Breast epithelium (tissue), 4 donors: ENCODE results near the gene ULK4. TPM values are rescaled to one million over a fixed set of nuclear protein-coding genes. Genes with fewer than 3 reads are reported as not detected.

Experiments used
- DNase-seq, 2 donors: peaks; one replicate each; pipeline ENCODE4 v3.0.0-alpha.2; 2019; ENCODE audit warnings: low spot score in 2 of 2
- H3K27ac ChIP-seq, 2 donors: fragments of 200-600 bp; sonication (generic) in 1 of 2; one replicate each; pipeline ENCODE4 v1.5.1; 2016 to 2019; ENCODE audit warnings: mild to moderate bottlenecking in 1 of 2
- H3K27me3 ChIP-seq, 2 donors: fragments of 200-600 bp; sonication (generic) in 1 of 2; one replicate each; pipeline versions ENCODE4 v1.5.1 to v1.6.0; 2017 to 2019; ENCODE audit warnings: control low read depth in 1 of 2, mild to moderate bottlenecking in 1 of 2
- H3K36me3 ChIP-seq: fragments of 200-600 bp; one replicate; pipeline ENCODE4 v1.5.1; 2019
- H3K4me1 ChIP-seq, 2 donors: fragments of 200-600 bp; sonication (generic); one replicate each; pipeline ENCODE4 v1.5.1; 2016 to 2019; ENCODE audit warnings: control low read depth in 1 of 2
- H3K4me3 ChIP-seq, 3 donors: fragments of 200-600 bp; sonication (generic); 1 replicate in 2 of 3; 2 replicates in 1 of 3; pipeline ENCODE4 v1.5.1; 2016 to 2019; ENCODE audit warnings: mild to moderate bottlenecking in 3 of 3, moderate library complexity in 2 of 3
- H3K9me3 ChIP-seq, 2 donors: fragments of 200-600 bp; sonication (generic) in 1 of 2; one replicate each; pipeline ENCODE4 v1.5.1; 2016 to 2019; ENCODE audit warnings: control low read depth in 1 of 2
- CTCF ChIP-seq, 3 donors: fragments of 450-650 bp; IDR thresholded peaks; one replicate each; pipeline ENCODE4 v1.5.1; 2016 to 2017; ENCODE audit warnings: antibody characterized with exemption in 3 of 3, mild to moderate bottlenecking in 3 of 3, moderate library complexity in 3 of 3
- POLR2A ChIP-seq: fragments of 450-650 bp; IDR thresholded peaks from one replicate; pipeline ENCODE4 v1.6.1; 2016; ENCODE audit warnings: antibody characterized with exemption, mild to moderate bottlenecking, moderate library complexity
- POLR2AphosphoS5 ChIP-seq, 3 donors: sonication (generic); formaldehyde crosslinking; IDR thresholded peaks; one replicate each; pipeline ENCODE4 v1.6.1; 2017; ENCODE audit warnings: antibody characterized with exemption in 3 of 3
- intact Hi-C: fragments of 100-400 bp; cut with DNase I; formaldehyde crosslinking; loops from one replicate; pipeline ENCODE4 v1.15.1; 2023; ENCODE audit warnings: low total_unique reads
- total RNA-seq, 3 donors: library from RNA; depleted of rRNA; stranded (reverse); fragments of >200 nt; gene quantifications; one replicate each; pipeline ENCODE4 v1.1.0, GENCODE V29; 2016

ULK4 gene
- total RNA-seq, 3 donors from 2014 or later, result 23.0 to 52.8 (median 31.8) TPM

GRCh38 chr3:41369838-41370237, 592.1 kb downstream of the ULK4 start:
- Histone ChIP-seq H3K36me3 (no peaks in the 10 kb centered on the region), H3K27ac (no peak overlapping the region), H3K27me3 (no peaks in the 10 kb centered on the region), H3K9me3 (peaks cover 0 to 13% of the 10 kb centered on the region in 2 donors), H3K4me3 (no peak overlapping the region), H3K4me1 (no peaks in the 10 kb centered on the region)
- DNase-seq, result no peak
- intact Hi-C loops, result no loop called here
- TF ChIP-seq POLR2AphosphoS5 (IDR thresholded peaks at IDR 0.05), result no peak
- TF ChIP-seq CTCF (IDR thresholded peaks at IDR 0.05), result no peak
- TF ChIP-seq POLR2A, result no peak

- Histone ChIP-seq H3K36me3 (no peaks in the 10 kb centered on the region), H3K27me3 (no peaks in the 10 kb centered on the region), H3K9me3 (no peaks in the 10 kb centered on the region), H3K27ac (no peak overlapping the region), H3K4me1 (no peaks in the 10 kb centered on the region), H3K4me3 (no peak overlapping the region)
- no peak for DNase-seq
- TF ChIP-seq CTCF (IDR thresholded peaks at IDR 0.05) (no peak), POLR2A (no peak), POLR2AphosphoS5 (IDR thresholded peaks at IDR 0.05) (no peak)
- intact Hi-C loops, result no loop called here
These were observed 595.9 kb downstream of the ULK4 start for GRCh38 chr3:41365973-41366372.

- Histone ChIP-seq H3K4me3 (no peak overlapping the region), H3K27ac (no peak overlapping the region), H3K36me3 (no peaks in the 10 kb centered on the region), H3K4me1 (no peaks in the 10 kb centered on the region), H3K27me3 (no peaks in the 10 kb centered on the region), H3K9me3 (no peaks in the 10 kb centered on the region)
- DNase-seq, result no peak
- intact Hi-C loops, result no loop called here
- TF ChIP-seq POLR2A (no peak), CTCF (IDR thresholded peaks at IDR 0.05) (no peak), POLR2AphosphoS5 (IDR thresholded peaks at IDR 0.05) (no peak)
These were observed 597.2 kb downstream of the ULK4 start for GRCh38 chr3:41364736-41365135.

- no peak overlapping the region for H3K27ac ChIP-seq
- intact Hi-C loops, result no loop called here
- DNase-seq, result no peak
- no peak for TF ChIP-seq POLR2A
- TF ChIP-seq POLR2AphosphoS5 (IDR thresholded peaks at IDR 0.05), result no peak
- TF ChIP-seq CTCF (IDR thresholded peaks at IDR 0.05), result no peak
- no peaks in the 10 kb centered on the region for H3K27me3 ChIP-seq
- H3K4me3 ChIP-seq, result no peak overlapping the region
- H3K4me1 ChIP-seq, result no peaks in the 10 kb centered on the region
- H3K36me3 ChIP-seq, result no peaks in the 10 kb centered on the region
- no peaks in the 10 kb centered on the region for H3K9me3 ChIP-seq
These were observed 597.9 kb downstream of the ULK4 start for GRCh38 chr3:41363830-41364523.

GRCh38 chr3:41362638-41363559, 599.0 kb downstream of the ULK4 start:
- Histone ChIP-seq H3K36me3 (no peaks in the 10 kb centered on the region), H3K27ac (no peak overlapping the region), H3K9me3 (no peaks in the 10 kb centered on the region), H3K4me3 (no peak overlapping the region), H3K27me3 (no peaks in the 10 kb centered on the region), H3K4me1 (no peaks in the 10 kb centered on the region)
- no peak for TF ChIP-seq POLR2AphosphoS5 (IDR thresholded peaks at IDR 0.05)
- TF ChIP-seq CTCF (IDR thresholded peaks at IDR 0.05), result no peak
- TF ChIP-seq POLR2A, result no peak
- no peak for DNase-seq
- intact Hi-C loops, result no loop called here
